ENCODE measurements around the gene SLC37A1. TPM values are rescaled to one million over a fixed set of nuclear protein-coding genes. Genes with fewer than 3 reads are reported as not detected.

SLC37A1 gene
- total and polyA plus RNA-seq, 8 donors, result 8.9 to 26.8 (median 10.5) TPM

GRCh38 chr21:42617486-42617885, 103.8 kb downstream of the SLC37A1 start:
- no peak for TF ChIP-seq CTCF (IDR thresholded peaks at IDR 0.05)
- Histone ChIP-seq H3K4me3 (no peak overlapping the region), H3K27me3 (peaks cover 0 to 49% of the 10 kb centered on the region in 2 donors), H3K4me1 (peaks cover 0 to 7% of the 10 kb centered on the region in 2 donors), H3K36me3 (no peaks in the 10 kb centered on the region), H3K9me3 (no peaks in the 10 kb centered on the region), H3K27ac (no peak overlapping the region)
- no peak for ATAC-seq
- intact Hi-C loops (cut with DNase I), result no loop called here
- DNase-seq, result peak in 1 of 4 donors; percentile 78

GRCh38 chr21:42618707-42619102, 105.1 kb downstream of the SLC37A1 start:
- no peak for DNase-seq
- H3K36me3 ChIP-seq, result no peaks in the 10 kb centered on the region
- ATAC-seq, result no peak
- H3K27me3 ChIP-seq, result peaks cover 0 to 49% of the 10 kb centered on the region in 2 donors
- H3K9me3 ChIP-seq, result no peaks in the 10 kb centered on the region
- no peak overlapping the region for H3K4me3 ChIP-seq
- no peak for TF ChIP-seq CTCF (IDR thresholded peaks at IDR 0.05)
- peaks cover 0 to 7% of the 10 kb centered on the region in 2 donors for H3K4me1 ChIP-seq
- H3K27ac ChIP-seq, result no peak overlapping the region
- intact Hi-C loops (cut with DNase I), result no loop called here

- Histone ChIP-seq H3K27ac (no peak overlapping the region), H3K27me3 (peaks cover 0 to 49% of the 10 kb centered on the region in 2 donors), H3K36me3 (no peaks in the 10 kb centered on the region), H3K9me3 (no peaks in the 10 kb centered on the region), H3K4me3 (no peak overlapping the region), H3K4me1 (peaks cover 0 to 7% of the 10 kb centered on the region in 2 donors)
- intact Hi-C loops (cut with DNase I), result no loop called here
- DNase-seq (no peak), ATAC-seq (no peak)
- no peak for TF ChIP-seq CTCF (IDR thresholded peaks at IDR 0.05)
Measured at GRCh38 chr21:42619166-42619565, 105.5 kb downstream of the SLC37A1 start.

- intact Hi-C loops (cut with DNase I), result no loop called here
- no peak for ATAC-seq
- no peak overlapping the region for H3K4me3 ChIP-seq
- no peaks in the 10 kb centered on the region for H3K9me3 ChIP-seq
- TF ChIP-seq CTCF (IDR thresholded peaks at IDR 0.05), result no peak
- peaks cover 0 to 7% of the 10 kb centered on the region in 2 donors for H3K4me1 ChIP-seq
- no peak overlapping the region for H3K27ac ChIP-seq
- DNase-seq, result no peak
- H3K27me3 ChIP-seq, result peaks cover 0 to 50% of the 10 kb centered on the region in 2 donors
- no peaks in the 10 kb centered on the region for H3K36me3 ChIP-seq
Measured at GRCh38 chr21:42619841-42620240, 106.2 kb downstream of the SLC37A1 start.

- Histone ChIP-seq H3K4me1 (peaks cover 0 to 5% of the 10 kb centered on the region in 2 donors), H3K27ac (no peak overlapping the region), H3K27me3 (peaks cover 0 to 53% of the 10 kb centered on the region in 2 donors), H3K36me3 (no peaks in the 10 kb centered on the region), H3K9me3 (no peaks in the 10 kb centered on the region), H3K4me3 (no peak overlapping the region)
- intact Hi-C loops (cut with DNase I), result no loop called here
- DNase-seq, result peak in 1 of 4 donors; percentile 41
- no peak for TF ChIP-seq CTCF (IDR thresholded peaks at IDR 0.05)
- ATAC-seq, result peak; percentile 74
Measured at GRCh38 chr21:42621166-42621818, 107.6 kb downstream of the SLC37A1 start.
